H1 (cell line): ENCODE measurements around the gene PI4KA. TPM values are rescaled to one million over a fixed set of nuclear protein-coding genes. Genes with fewer than 3 reads are reported as not detected.

ENCODE experiments used
- CTCF ChIA-PET: fragments of 300-600 bp; sonication (Branson Sonifier 250); formaldehyde crosslinking; loops from one replicate; lab custom pipeline; 2021; ENCODE audit not compliant: partially characterized antibody; lab: Charles Lee
- POLR2A ChIA-PET: fragments of 300-600 bp; sonication (Branson Sonifier 250); formaldehyde crosslinking; loops from one replicate; lab custom pipeline; 2021; ENCODE audit warnings: inconsistent platforms; ENCODE audit not compliant: partially characterized antibody; lab: Charles Lee
- DNase-seq, 2 experiments: peaks; one replicate each; pipeline versions ENCODE4 v3.0.0 to v3.0.0-alpha.2; 2010 to 2022; ENCODE audit warnings: low spot score in 2 of 2, low read depth in 1 of 2, mixed read lengths in 1 of 2
- FAIRE-seq: peaks from 2 replicates; lab custom pipeline; 2011; peaks lifted over from hg19 to GRCh38; lab: Jason Lieb, UNC
- H2AFZ ChIP-seq: 2 replicates; pipeline ENCODE4 v1.8.1; 2012; ENCODE audit warnings: low read length, inconsistent platforms
- H2AK5ac ChIP-seq: 2 replicates; pipeline ENCODE4 v1.6.1; 2013; ENCODE audit warnings: low read depth, low read length
- H2BK120ac ChIP-seq: replicated peaks from 2 replicates; pipeline ENCODE3; 2013; ENCODE audit warnings: low read depth, low read length, inconsistent platforms
- H2BK12ac ChIP-seq: 2 replicates; pipeline ENCODE4 v1.6.1; 2013; ENCODE audit warnings: low read depth, low read length
- H2BK15ac ChIP-seq: 2 replicates; pipeline ENCODE4 v1.6.1; 2013; ENCODE audit warnings: low read length
- H2BK20ac ChIP-seq: 2 replicates; pipeline ENCODE4 v1.6.1; 2013; ENCODE audit warnings: low read length
- H2BK5ac ChIP-seq: 2 replicates; pipeline ENCODE4 v1.6.1; 2013; ENCODE audit warnings: low read depth, low read length
- H3K14ac ChIP-seq: 2 replicates; pipeline ENCODE4 v1.6.1; 2013; ENCODE audit warnings: inconsistent platforms; ENCODE audit not compliant: insufficient read length
- H3K18ac ChIP-seq: 2 replicates; pipeline ENCODE4 v1.6.1; 2013; ENCODE audit warnings: low read length; ENCODE audit errors: extremely low read depth
- H3K23ac ChIP-seq: 2 replicates; pipeline ENCODE4 v1.6.1; 2013; ENCODE audit warnings: inconsistent platforms; ENCODE audit not compliant: insufficient read length
- H3K23me2 ChIP-seq: 2 replicates; pipeline ENCODE4 v1.6.1; 2013; ENCODE audit warnings: low read depth, low read length
- H3K27ac ChIP-seq: 2 replicates; pipeline ENCODE4 v1.6.1; 2011; ENCODE audit warnings: low read depth, low read length, inconsistent platforms
- H3K27me3 ChIP-seq, 4 experiments: replicated peaks in 1 of 4; 1 replicate in 1 of 4; 2 replicates in 3 of 4; pipeline versions ENCODE4 v1.6.1 to v1.8.1; 2011 to 2013; ENCODE audit warnings: low read length in 3 of 4, mild to moderate bottlenecking in 3 of 4, inconsistent platforms in 2 of 4, mixed read lengths in 2 of 4, moderate library complexity in 1 of 4; ENCODE audit not compliant: control insufficient read depth in 3 of 4, insufficient read depth in 3 of 4; ENCODE audit errors: extremely low read depth in 1 of 4
- H3K36me3 ChIP-seq, 4 experiments: 2 replicates each; pipeline versions ENCODE4 v1.6.1 to v1.8.1; 2011 to 2013; ENCODE audit warnings: mild to moderate bottlenecking in 4 of 4, low read length in 3 of 4, moderate library complexity in 2 of 4, control low read depth in 1 of 4, inconsistent platforms in 1 of 4; ENCODE audit not compliant: insufficient read depth in 4 of 4, control insufficient read depth in 2 of 4
- H3K4ac ChIP-seq: replicated peaks from 2 replicates; pipeline ENCODE3; 2013; ENCODE audit warnings: low read length, low read depth, mixed read lengths, inconsistent platforms; ENCODE audit not compliant: insufficient read length
- H3K4me1 ChIP-seq, 4 experiments: replicated peaks in 1 of 4; 1 replicate in 1 of 4; 2 replicates in 3 of 4; pipeline versions ENCODE4 v1.6.1 to v1.8.1; 2011 to 2013; ENCODE audit warnings: low read length in 3 of 4, inconsistent platforms in 2 of 4, mixed read lengths in 1 of 4; ENCODE audit not compliant: insufficient read depth in 4 of 4, control insufficient read depth in 3 of 4
- H3K4me2 ChIP-seq, 2 experiments: 2 replicates each; pipeline versions ENCODE4 v1.6.1 to v1.8.1; 2011 to 2013; ENCODE audit warnings: low read depth in 2 of 2, low read length in 2 of 2, control low read depth in 1 of 2, inconsistent platforms in 1 of 2, mild to moderate bottlenecking in 1 of 2; ENCODE audit not compliant: insufficient read depth in 1 of 2
- H3K4me3 ChIP-seq, 4 experiments: fragments of 200-600, 300-600 bp in 1 of 4; sonication (generic), shearing (Covaris generic), sonication (Bioruptor Twin) in 1 of 4; 2 replicates each; pipeline versions ENCODE4 v1.5.1 to v1.8.1; 2011 to 2016; ENCODE audit warnings: low read length in 4 of 4, low read depth in 3 of 4, control low read depth in 2 of 4, inconsistent platforms in 2 of 4, mild to moderate bottlenecking in 2 of 4, mixed read lengths in 1 of 4, moderate library complexity in 1 of 4; ENCODE audit not compliant: insufficient read depth in 2 of 4; ENCODE audit errors: extremely low read depth in 1 of 4
- H3K56ac ChIP-seq: replicated peaks from 2 replicates; pipeline ENCODE3; 2013; ENCODE audit warnings: low read depth, mild to moderate bottlenecking, mixed read lengths, low read length, inconsistent platforms; ENCODE audit not compliant: insufficient read length
- H3K79me1 ChIP-seq: 2 replicates; pipeline ENCODE4 v1.6.1; 2013; ENCODE audit warnings: low read depth, low read length, control low read depth
- H3K79me2 ChIP-seq, 2 experiments: 2 replicates each; pipeline versions ENCODE4 v1.6.1 to v1.8.1; 2012 to 2013; ENCODE audit warnings: low read length in 2 of 2, mild to moderate bottlenecking in 2 of 2, inconsistent platforms in 1 of 2; ENCODE audit not compliant: insufficient read depth in 2 of 2, control insufficient read depth in 1 of 2
- H3K9ac ChIP-seq, 4 experiments: replicated peaks in 1 of 4; 1 replicate in 1 of 4; 2 replicates in 3 of 4; pipeline versions ENCODE4 v1.6.1 to v1.8.1; 2011 to 2013; ENCODE audit warnings: low read depth in 3 of 4, low read length in 3 of 4, control low read depth in 2 of 4, mild to moderate bottlenecking in 2 of 4, moderate library complexity in 2 of 4, inconsistent platforms in 1 of 4; ENCODE audit errors: extremely low read depth in 1 of 4
- H3K9me3 ChIP-seq, 2 experiments: 2 replicates each; pipeline versions ENCODE4 v1.6.1 to v1.8.1; 2012 to 2013; ENCODE audit warnings: mild to moderate bottlenecking in 2 of 2, moderate library complexity in 2 of 2, control low read depth in 1 of 2, inconsistent platforms in 1 of 2, low read depth in 1 of 2, low read length in 1 of 2, mixed read lengths in 1 of 2; ENCODE audit not compliant: insufficient read depth in 2 of 2
- H4K20me1 ChIP-seq, 2 experiments: replicated peaks in 1 of 2; 2 replicates each; pipeline versions ENCODE3 to v1.8.1; 2011 to 2013; ENCODE audit warnings: inconsistent platforms in 2 of 2, low read length in 2 of 2, mild to moderate bottlenecking in 1 of 2; ENCODE audit not compliant: insufficient read depth in 2 of 2, control insufficient read depth in 1 of 2
- H4K5ac ChIP-seq: 2 replicates; pipeline ENCODE4 v1.6.1; 2013; ENCODE audit warnings: low read length, low read depth, mixed read lengths, inconsistent platforms; ENCODE audit not compliant: insufficient read length
- H4K8ac ChIP-seq: 2 replicates; pipeline ENCODE4 v1.8.0; 2013; ENCODE audit warnings: mild to moderate bottlenecking, moderate library complexity, low read length, inconsistent platforms; ENCODE audit not compliant: insufficient read depth; ENCODE audit errors: extremely low read depth
- H4K91ac ChIP-seq: replicated peaks from 2 replicates; pipeline ENCODE3; 2013; ENCODE audit warnings: low read length, mixed read lengths, inconsistent platforms; ENCODE audit not compliant: insufficient read length
- WGBS, 2 experiments: shearing (Covaris generic) in 1 of 2; methylation state at CpG; one replicate each; pipeline versions ENCODE4 v1.1.6 to v1.1.7; 2013 to 2015; ENCODE audit warnings: low lambda C conversion rate in 2 of 2, mixed read lengths in 2 of 2, inconsistent platforms in 1 of 2, low coverage in 1 of 2, missing lambda C conversion rate in 1 of 2; ENCODE audit not compliant: insufficient replicate concordance in 2 of 2, insufficient coverage in 1 of 2, insufficient read length in 1 of 2; ENCODE audit errors: extremely low coverage in 1 of 2, missing lambda C conversion rate in 1 of 2; 5-methylcytosine and 5-hydroxymethylcytosine counted together
- polyA plus RNA-seq, 7 experiments: library from polyadenylated mRNA; depleted of rRNA in 3 of 7; stranded (reverse) in 5 of 7; unstranded in 2 of 7; fragments of >200 nt in 5 of 7; fragments of 200-250 nt in 2 of 7; gene quantifications; 1 replicate in 5 of 7; 2 replicates in 1 of 7; 4 replicates in 1 of 7; pipeline versions ENCODE4 v1.2.1 to v1.2.3, GENCODE V29; 2011 to 2013; ENCODE audit warnings: missing spikeins in 2 of 7, mixed read lengths in 2 of 7
- total RNA-seq: library from RNA; stranded (reverse); fragmentation: NEBNext Ultra II Directional; extraction: Animal tissue kit (Norgen Biotek cat#: 25700); gene quantifications from 2 replicates; pipeline ENCODE4 v1.2.1, GENCODE V29; 2021

The PI4KA gene
- total and polyA plus RNA-seq, 2 of the 8 experiments (the other 6 are each of a cell fraction or from before 2014, with no cell fraction given), result 22.5 to 37.7 TPM

- H3K27ac ChIP-seq, result no peak overlapping the region
- H4K8ac ChIP-seq, result no peak overlapping the region; the same call in 1 of the 2 replicates
- no peak overlapping the region for H2AFZ ChIP-seq
- no peak overlapping the region for H2BK15ac ChIP-seq
- DNase-seq (no peak), FAIRE-seq (no peak)
- H3K4me2 ChIP-seq, result no peak overlapping the region
- no peaks in the 10 kb centered on the region for H3K23me2 ChIP-seq
- H3K56ac ChIP-seq, result no peak overlapping the region
- no peaks in the 10 kb centered on the region for H3K79me1 ChIP-seq
- H3K23ac ChIP-seq, result no peak overlapping the region
- CTCF ChIA-PET, result interaction anchor here (1.8 kb wide), 1 partner anchor 10 kb away, joined by 5 read pairs; no protein-coding TSS in a partner anchor
- POLR2A ChIA-PET, result no interaction called here
- H2BK120ac ChIP-seq, result no peak overlapping the region
- H3K79me2 ChIP-seq, result no peaks in the 10 kb centered on the region
- H3K36me3 ChIP-seq, result peaks cover 0 to 8% (median 3%) of the 10 kb centered on the region in 4 experiments; a peak in 4 of 8 replicates
- no peaks in the 10 kb centered on the region for H3K4me1 ChIP-seq
- no peak overlapping the region for H2BK20ac ChIP-seq
- no peak overlapping the region for H4K91ac ChIP-seq
- H4K20me1 ChIP-seq, result peaks cover 2 to 4% of the 10 kb centered on the region in 2 experiments
- no peaks in the 10 kb centered on the region for H3K27me3 ChIP-seq
- no peak overlapping the region for H2BK12ac ChIP-seq
- no peak overlapping the region for H3K4ac ChIP-seq
- H3K4me3 ChIP-seq, result no peak overlapping the region
- no peak overlapping the region for H4K5ac ChIP-seq
- H3K14ac ChIP-seq, result no peak overlapping the region
- H2AK5ac ChIP-seq, result no peak overlapping the region
- H3K9me3 ChIP-seq, result no peaks in the 10 kb centered on the region
- no peak overlapping the region for H3K9ac ChIP-seq
- no peak overlapping the region for H2BK5ac ChIP-seq
- whole genome bisulfite sequencing, 2 experiments, result 95% methylated on average over 2 of the region's 2 CpGs; no CpG with 5 or more reads in 1 of the 2 experiments
- H3K18ac ChIP-seq, result no peak overlapping the region
These were observed 92.7 kb downstream of the PI4KA start for GRCh38 chr22:20765938-20766337.
